GM21526 (cell line): ENCODE data around the gene ITLN1.
"Not testable (repeated sequence)": the region's sequence is repeated elsewhere in the genome, so short reads cannot be mapped to it uniquely, and the experiment has no call there.

ENCODE experiments used
- ATAC-seq: cut with Tn5 transposase; IDR thresholded peaks from one replicate; pipeline ENCODE4 v1.9.1; 2021; ENCODE audit warnings: moderate library complexity; ENCODE audit not compliant: unreplicated experiment, low FRiP score

The ITLN1 gene

GRCh38 chr1:160885042-160885441 lies at the start of gene ITLN1:
TSS of gene ITLN1 (minus strand) at chr1:160885180. CDS start at chr1:160884877, 303 bp downstream.
- no peak for ATAC-seq

DNA sequence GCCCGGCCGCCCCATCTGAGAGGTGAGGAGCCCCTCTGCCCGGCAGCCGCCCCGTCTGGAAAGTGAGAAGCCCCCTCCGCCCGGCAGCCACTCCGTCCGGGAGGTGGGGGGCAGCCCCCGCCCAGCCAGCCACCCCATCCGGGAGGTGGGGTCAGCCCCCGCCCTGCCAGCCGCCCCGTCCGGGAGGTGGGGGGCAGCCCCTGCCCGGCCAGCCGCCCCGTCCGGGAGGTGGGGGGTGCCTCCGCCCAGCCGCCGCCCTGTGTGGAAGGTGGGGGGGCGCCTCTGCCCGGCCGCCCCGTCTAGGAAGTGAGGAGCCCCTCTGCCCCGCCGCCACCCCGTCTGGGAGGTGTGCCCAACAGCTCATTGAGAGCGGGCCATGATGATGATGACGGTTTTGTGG lies 48.3 kb upstream of the ITLN1 start:
- ATAC-seq, result not testable (repeated sequence)

- no peak for ATAC-seq
These were observed 40.8 kb upstream of the ITLN1 start for GRCh38 chr1:160925652-160926244.

DNA sequence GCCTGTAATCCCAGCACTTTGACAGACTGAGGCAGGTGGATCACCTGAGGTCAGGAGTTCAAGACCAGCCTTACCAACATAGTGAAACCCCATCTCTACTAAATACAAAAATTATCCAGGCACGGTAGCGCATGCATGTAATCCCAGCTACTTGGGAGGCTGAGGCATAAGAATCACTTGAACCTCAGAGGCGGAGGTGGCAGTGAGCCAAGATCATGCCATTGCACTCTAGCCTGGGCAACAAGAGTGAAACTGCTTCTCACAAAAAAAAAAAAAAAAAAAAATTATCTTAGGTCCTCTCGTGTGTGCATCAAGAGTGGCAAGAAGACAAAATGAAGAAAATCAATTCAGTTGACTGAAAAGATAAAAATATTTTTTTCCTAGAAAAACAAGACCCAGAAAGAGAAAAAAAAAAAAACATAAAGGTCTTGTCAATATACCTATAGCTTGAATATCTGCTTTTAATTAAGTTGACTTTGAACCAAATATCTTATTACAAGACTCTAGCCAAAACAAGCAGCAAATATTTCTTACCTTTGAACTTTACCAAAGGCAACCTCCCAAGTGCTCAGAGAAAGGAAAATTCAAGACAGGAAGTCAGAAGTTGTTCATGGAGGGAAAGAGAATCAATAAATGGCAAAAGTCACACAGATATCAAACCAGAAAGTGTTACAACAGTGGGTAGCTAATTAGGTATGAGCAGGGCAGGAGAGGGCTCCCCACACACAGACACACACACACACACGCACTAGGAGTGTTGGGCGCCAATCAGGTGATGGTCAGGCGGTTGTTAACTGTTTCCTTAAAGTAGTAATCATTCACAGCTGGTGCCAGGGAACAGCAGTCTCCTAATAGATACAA lies 40.0 kb upstream of the ITLN1 start:
- ATAC-seq, result no peak

GRCh38 chr1:160916666-160917065 lies 31.7 kb upstream of the ITLN1 start:
- no peak for ATAC-seq

DNA sequence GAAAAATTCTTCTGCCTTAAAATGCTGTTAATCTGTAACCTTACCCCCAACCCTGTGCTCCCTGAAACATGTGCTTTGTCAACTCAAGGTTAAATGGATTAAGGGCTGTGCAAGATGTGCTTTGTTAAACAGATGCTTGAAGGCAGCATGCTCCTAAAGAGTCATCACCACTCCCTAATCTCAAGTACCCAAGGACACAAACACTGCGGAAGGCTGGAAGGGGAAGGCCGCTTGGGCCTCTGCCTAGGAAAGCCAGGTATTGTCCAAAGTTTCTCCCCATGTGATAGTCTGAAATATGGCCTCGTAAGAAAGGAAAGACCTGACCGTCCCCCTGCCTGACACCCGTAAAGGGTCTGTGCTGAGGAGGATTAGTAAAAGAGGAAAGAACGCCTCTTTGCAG lies 28.2 kb upstream of the ITLN1 start:
- ATAC-seq, result not testable (repeated sequence)

DNA sequence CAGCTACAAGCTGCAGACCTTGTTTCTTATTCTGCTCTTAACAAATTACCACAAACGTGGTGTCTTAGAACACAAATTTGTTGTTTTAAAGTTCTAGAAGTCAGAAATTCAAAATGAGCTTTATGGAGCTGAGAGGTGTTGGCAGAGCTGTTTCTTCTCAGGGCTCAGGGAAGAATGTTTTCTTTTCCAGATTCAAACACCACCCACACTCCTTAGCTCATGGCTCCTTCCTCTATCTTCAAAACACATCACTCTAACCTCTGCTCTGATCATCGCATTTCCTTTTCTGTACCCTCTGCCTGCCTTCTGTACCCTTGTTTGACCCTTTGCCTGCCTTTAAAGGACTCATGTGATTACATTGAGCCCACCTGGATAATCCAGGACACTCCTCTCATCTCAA lies 26.9 kb upstream of the ITLN1 start:
- no peak for ATAC-seq

DNA sequence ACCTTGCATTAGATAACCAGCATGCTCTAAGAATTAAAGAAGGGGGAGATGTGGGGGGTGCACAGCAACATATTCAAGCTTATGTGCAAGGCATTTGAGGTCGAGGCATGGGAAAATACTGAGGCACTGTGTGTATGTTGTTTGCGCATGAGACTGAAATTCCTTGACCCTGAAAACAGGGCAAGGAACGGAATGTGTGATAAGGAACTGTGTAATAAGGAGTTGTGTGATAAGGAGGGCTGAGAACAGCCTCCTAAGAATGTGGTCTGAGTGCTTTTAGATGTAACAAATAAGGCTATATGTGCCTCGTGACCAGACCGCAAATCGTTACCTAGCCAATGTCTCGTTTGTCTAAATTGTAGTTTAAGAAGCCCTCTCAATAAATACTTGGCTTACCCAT lies 26.5 kb upstream of the ITLN1 start:
- ATAC-seq, result no peak

DNA sequence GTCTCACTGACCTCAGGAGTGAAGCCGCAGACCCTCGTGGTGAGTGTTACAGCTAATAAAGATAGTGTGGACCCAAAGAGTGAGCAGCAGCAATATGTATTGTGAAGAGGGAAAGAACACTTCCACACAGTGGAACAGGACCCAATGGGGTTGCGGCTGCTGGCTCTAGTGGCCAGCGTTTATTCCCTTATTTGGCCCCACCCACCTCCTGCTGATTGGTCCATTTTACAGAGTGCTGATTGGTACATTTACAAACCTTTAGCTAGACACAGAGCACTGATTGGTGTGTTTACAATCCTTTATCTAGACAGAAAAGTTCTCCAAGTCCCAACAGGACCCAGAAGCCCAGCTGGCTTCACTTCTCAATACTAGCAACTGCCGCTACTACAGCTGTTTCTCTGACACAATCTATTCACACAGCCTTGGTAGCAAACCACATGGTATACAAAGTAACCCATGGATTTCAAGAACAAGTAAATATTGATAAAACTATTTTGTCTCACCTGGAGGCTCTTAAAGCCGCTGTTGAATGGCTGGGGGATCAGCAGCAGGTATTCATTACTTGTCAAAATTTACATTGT lies 25.3 kb upstream of the ITLN1 start:
- no peak for ATAC-seq

DNA sequence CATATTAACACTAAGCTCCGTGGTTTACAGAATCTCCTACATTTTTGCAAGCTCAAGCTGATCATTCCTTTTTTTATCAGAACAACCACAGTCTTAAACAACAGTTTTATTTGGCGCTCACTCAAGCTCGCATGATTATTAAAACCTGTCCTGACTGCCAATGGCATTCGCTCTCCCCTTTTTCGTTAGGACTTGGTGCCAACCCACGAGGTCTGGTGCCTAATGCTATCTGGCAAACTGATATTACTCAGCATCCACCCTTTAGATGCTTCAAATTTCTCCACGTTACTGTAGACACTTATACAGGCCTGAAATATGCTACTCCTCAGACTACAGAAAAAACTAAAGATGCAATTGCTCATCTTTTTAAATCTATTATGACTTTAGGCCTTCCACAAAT lies 23.0 kb upstream of the ITLN1 start:
- no peak for ATAC-seq

DNA sequence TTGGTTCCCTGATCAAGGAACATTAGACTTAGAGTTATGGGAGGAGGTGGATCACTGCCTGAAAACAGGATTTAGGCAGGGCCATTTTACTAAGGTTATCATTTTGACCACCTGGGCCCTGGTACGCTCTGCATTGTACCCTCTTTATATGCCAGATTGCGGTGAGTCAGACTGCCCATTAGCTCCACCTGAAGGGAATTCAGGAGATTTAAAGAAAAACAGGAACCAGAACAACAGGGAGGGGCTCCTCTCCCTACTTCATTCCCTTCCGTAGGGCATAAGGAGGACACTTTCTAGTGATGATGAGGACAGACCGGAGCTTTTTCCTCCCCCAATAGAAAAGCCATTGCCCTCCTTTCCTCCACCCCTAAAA lies 20.6 kb upstream of the ITLN1 start:
- ATAC-seq, result no peak

DNA sequence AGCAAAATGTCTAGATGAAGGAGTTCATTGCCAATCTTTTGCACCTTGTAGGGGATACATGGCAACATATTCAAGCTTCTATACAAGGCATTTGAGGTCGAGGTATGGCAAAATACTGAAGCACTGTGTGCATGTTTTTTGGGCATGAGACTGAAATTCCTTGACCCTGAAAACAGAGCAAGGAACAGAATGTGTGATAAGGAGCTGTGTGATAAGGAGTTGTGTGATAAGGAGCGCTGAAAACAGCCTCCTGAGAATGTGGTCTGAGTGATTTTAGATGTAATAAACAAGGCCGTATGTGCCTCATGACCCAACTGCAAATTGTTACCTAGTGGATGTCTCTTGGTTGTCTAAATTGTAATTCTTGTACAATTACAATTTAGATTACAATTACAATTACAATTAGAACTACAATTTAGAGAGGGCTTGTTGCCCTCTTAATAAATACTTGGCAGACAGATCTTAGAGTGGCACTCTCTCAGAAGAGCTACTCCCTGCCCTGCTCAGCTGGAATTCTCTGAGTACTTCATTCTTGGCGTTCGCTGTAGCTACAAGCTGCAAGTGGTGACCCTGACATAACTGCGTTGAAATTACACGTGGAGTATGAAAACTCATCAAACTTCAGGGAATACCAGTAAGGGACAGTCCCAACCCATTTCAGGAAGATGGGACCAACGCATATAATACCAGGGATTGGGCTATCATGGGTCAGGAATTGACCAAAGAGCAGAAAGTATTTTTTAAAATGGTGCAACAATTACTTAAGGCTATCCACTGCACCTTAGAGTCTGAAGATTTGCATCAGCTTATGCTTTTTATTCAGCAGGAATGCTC lies 20.0 kb upstream of the ITLN1 start:
- no peak for ATAC-seq

DNA sequence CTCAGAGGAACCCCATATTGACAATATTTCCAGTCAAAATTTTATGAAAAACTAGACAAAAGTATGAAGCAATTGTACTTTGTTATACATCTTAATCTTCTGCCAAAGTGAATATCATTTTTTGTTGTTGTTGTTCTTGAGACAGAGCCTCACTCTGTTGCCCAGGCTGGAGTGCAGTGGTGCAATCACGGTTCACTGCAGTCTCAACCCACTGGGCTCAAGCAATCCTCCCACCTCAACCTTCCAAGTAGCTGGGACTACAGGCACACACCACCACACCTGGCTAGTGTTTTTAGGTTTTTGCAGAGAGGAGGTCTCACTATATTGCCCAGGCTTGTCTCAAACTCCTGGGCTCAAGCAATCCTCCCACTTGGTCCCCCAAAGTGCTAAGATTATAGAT lies 17.3 kb upstream of the ITLN1 start:
- ATAC-seq, result not testable (repeated sequence)

DNA sequence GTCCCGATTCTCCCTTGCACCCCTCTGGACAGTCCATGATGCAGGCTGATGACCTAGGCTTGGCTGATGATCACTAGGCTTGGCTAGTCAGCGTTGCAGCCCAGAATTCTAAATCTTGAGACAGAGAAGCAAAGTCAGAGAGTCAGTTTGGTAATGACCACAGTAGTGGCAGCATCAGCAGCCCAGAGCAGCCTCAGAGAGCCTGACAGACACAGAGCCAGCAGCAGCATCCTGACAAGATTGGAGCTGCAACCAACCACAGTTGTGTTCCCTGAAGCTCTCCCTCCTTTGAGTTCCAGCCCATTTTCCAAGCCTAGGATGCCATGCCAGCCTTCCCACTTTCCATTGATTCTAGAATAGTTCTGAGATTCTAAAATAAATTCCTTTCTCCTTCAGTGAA lies 16.8 kb upstream of the ITLN1 start:
- ATAC-seq, result no peak

- not testable (repeated sequence) for ATAC-seq
These were observed 15.7 kb upstream of the ITLN1 start for GRCh38 chr1:160900683-160901082.

DNA sequence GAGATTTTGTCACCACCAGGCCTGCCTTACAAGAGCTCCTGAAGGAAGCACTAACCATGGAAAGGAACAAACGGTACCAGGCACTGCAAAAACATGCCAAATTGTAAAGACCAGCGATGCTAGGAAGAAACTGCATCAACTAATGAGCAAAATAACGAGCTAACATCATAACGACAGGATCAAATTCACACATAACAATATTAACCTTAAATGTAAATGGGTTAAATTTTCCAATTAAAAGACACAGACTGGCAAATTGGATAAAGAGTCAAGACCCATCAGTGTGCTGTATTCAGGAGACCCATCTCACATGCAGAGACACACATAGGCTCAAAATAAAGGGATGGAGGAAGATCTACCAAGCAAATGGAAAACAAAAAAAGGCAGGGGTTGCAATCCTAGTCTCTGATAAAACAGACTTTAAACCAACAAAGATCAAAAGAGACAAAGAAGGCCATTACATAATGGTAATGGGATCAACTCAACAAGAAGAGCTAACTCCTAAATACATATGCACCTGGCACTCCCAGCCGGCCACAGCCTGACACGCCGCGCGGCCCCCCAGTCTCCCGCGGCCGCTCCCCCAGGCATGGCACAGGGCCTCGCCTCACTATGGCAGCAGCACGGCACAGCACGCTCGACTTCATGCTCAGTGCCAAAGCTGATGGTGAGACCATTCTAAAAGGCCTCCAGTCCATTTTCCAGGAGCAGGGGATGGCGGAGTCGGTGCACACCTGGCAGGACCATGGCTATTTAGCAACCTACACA lies 9.6 kb upstream of the ITLN1 start:
- not testable (repeated sequence) for ATAC-seq

DNA sequence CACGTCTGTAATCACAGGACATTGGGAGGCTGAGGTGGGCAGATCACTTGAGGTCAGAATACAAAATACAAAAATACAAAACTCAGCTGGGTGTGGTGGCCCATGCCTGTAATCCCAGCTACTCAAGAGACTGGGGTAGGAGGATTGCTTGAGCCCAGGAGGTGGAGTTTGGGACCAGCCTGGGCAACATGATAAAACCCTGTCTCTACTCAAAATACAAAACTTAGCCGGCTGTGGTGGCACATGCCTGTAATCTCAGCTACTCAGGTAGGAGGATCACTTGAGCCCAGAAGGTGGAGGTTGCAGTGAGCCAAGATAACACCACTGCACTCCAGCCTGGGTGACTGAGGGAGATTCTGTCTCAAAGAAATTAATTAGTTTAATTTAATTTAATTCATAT lies 6.5 kb upstream of the ITLN1 start:
- ATAC-seq, result no peak

DNA sequence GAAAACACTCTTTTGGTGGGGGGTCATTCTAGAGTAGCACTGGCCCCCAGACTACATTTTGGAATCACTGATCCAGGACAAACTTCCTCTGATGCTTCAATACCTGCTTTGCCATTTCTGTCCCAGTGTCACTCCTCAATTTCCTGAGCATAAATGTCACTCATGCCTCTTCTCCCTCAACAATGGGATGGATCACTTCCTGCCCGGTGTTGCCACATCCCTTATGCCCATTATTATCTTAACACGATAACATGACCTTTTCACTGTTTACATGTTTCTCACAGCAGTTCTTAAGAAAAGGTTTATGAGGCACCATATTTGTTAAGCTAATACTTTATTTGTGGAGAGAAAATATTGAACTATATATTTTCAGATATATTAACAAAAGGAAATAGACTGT lies 3.9 kb upstream of the ITLN1 start:
- no peak for ATAC-seq

GRCh38 chr1:160887071-160887470 lies 2.1 kb upstream of the ITLN1 start:
- ATAC-seq, result no peak

DNA sequence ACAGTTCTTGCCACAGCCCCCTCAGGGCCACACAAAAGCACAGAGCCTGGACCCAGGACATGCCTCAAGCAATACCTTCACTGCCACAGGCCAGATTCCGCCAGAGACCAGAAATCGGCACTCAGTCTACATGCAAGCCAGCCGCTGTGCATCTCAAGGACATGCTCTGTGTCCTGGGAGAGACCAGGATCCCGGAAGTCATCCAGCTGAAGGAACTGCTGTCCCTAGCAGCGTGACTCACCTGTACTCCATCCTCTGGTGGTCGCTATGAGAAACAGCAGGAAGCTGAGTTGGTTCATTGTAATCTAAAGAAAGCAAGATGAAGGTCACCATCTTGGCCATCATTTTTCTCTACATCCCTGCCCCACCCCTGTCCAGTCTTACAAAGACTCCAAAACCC lies 401 bp downstream of the ITLN1 start:
- no peak for ATAC-seq
